Measurements from ENCODE around the gene FBXW12.
A peak's percentile ranks its signal among the peaks of the same experiment; 100 is the strongest.

Gene FBXW12

GRCh38 chr3:48423883-48424695, 52.1 kb downstream of the FBXW12 start:
- DNase-seq = no peak

GRCh38 chr3:48425281-48425812, 53.3 kb downstream of the FBXW12 start:
- DNase-seq = no peak

GRCh38 chr3:48426401-48426909, 54.4 kb downstream of the FBXW12 start:
- peak; percentile 69 for DNase-seq

GRCh38 chr3:48426944-48427629, 55.1 kb downstream of the FBXW12 start:
- DNase-seq = no peak

- DNase-seq = no peak
Measured at GRCh38 chr3:48427630-48427962, 55.6 kb downstream of the FBXW12 start.

- no peak for DNase-seq
Measured at GRCh38 chr3:48428088-48428571, 56.1 kb downstream of the FBXW12 start.

- peak; percentile 81 for DNase-seq
Measured at GRCh38 chr3:48428572-48429316, 56.7 kb downstream of the FBXW12 start.

GRCh38 chr3:48429317-48429959, 57.4 kb downstream of the FBXW12 start:
- DNase-seq = peak; percentile 66

GRCh38 chr3:48429960-48430707, 58.1 kb downstream of the FBXW12 start, which contains the start of gene PLXNB1:
Gene PLXNB1, minus strand, starts transcription at chr3:48430086. Its CDS starts 5,475 bp downstream, at chr3:48424611.
- peak; percentile 64 for DNase-seq

- DNase-seq = no peak
Measured at GRCh38 chr3:48430708-48431101, 58.7 kb downstream of the FBXW12 start.

GRCh38 chr3:48431224-48432029, 59.4 kb downstream of the FBXW12 start:
- no peak for DNase-seq

GRCh38 chr3:48432411-48433371, 60.7 kb downstream of the FBXW12 start:
- peak; percentile 9 for DNase-seq

GRCh38 chr3:48433472-48434118, 61.6 kb downstream of the FBXW12 start:
- DNase-seq = peak; percentile 16

- peak; percentile 23 for DNase-seq
Measured at GRCh38 chr3:48434591-48435222, 62.7 kb downstream of the FBXW12 start.

GRCh38 chr3:48435223-48435595, 63.2 kb downstream of the FBXW12 start:
- DNase-seq = peak; percentile 11

- peak; percentile 85 for DNase-seq
Measured at GRCh38 chr3:48435774-48436476, 63.9 kb downstream of the FBXW12 start.

GRCh38 chr3:48436477-48436787, 64.4 kb downstream of the FBXW12 start:
- DNase-seq = peak; percentile 13

- DNase-seq = peak; percentile 8
Measured at GRCh38 chr3:48436855-48437254, 64.8 kb downstream of the FBXW12 start.

Data from right hindlimb (tissue), 1 donor.